Inferior parietal cortex (tissue), 1 donor: ENCODE results near the gene ALAS1.
"Not testable (repeated sequence)": the region's sequence is repeated elsewhere in the genome, so short reads cannot be mapped to it uniquely, and the experiment has no call there.

Experiments used
- DNase-seq: peaks from one replicate; pipeline ENCODE4 v3.0.0-alpha.2; 2016; ENCODE audit errors: extremely low spot score

The ALAS1 gene

GRCh38 chr3:52176951-52177700, 20.8 kb upstream of the ALAS1 start:
- no peak for DNase-seq

- no peak for DNase-seq
Observed at GRCh38 chr3:52177701-52178042, 20.3 kb upstream of the ALAS1 start.

GRCh38 chr3:52178126-52178525, 19.8 kb upstream of the ALAS1 start:
- DNase-seq, result not testable (repeated sequence)

GRCh38 chr3:52178537-52178936, 19.4 kb upstream of the ALAS1 start:
- no peak for DNase-seq

- DNase-seq, result no peak
Observed at GRCh38 chr3:52181543-52181942, 16.4 kb upstream of the ALAS1 start.

- DNase-seq, result no peak
Observed at GRCh38 chr3:52182196-52182595, 15.8 kb upstream of the ALAS1 start.

GRCh38 chr3:52182691-52183090, 15.3 kb upstream of the ALAS1 start:
- no peak for DNase-seq

- no peak for DNase-seq
Observed at GRCh38 chr3:52183786-52184445, 14.0 kb upstream of the ALAS1 start.

- DNase-seq, result no peak
Observed at GRCh38 chr3:52184690-52185089, 13.3 kb upstream of the ALAS1 start.

GRCh38 chr3:52185311-52185710, 12.6 kb upstream of the ALAS1 start:
- no peak for DNase-seq

- DNase-seq, result no peak
Observed at GRCh38 chr3:52185837-52186236, 12.1 kb upstream of the ALAS1 start.

- no peak for DNase-seq
Observed at GRCh38 chr3:52186729-52187128, 11.2 kb upstream of the ALAS1 start.

GRCh38 chr3:52188556-52188955, 9.4 kb upstream of the ALAS1 start:
- DNase-seq, result no peak

GRCh38 chr3:52190294-52191074, 7.5 kb upstream of the ALAS1 start:
- no peak for DNase-seq

GRCh38 chr3:52191663-52192062, 6.3 kb upstream of the ALAS1 start:
- DNase-seq, result no peak

GRCh38 chr3:52193065-52193464, 4.9 kb upstream of the ALAS1 start:
- DNase-seq, result peak; percentile 52

- no peak for DNase-seq
Observed at GRCh38 chr3:52194485-52195290, 3.3 kb upstream of the ALAS1 start.

GRCh38 chr3:52195291-52195597, 2.7 kb upstream of the ALAS1 start:
- DNase-seq, result no peak

- DNase-seq, result no peak
Observed at GRCh38 chr3:52195823-52196331, 2.1 kb upstream of the ALAS1 start.

- no peak for DNase-seq
Observed at GRCh38 chr3:52196977-52197376, 983 bp upstream of the ALAS1 start.

GRCh38 chr3:52197499-52197841, 490 bp upstream of the ALAS1 start:
- DNase-seq, result peak; percentile 18
